ENCODE data around the gene CCSER2. TPM values are rescaled to one million over a fixed set of nuclear protein-coding genes. Genes with fewer than 3 reads are reported as not detected.
"Not testable (repeated sequence)": the region's sequence is repeated elsewhere in the genome, so short reads cannot be mapped to it uniquely, and the experiment has no call there.

CCSER2 gene
- 58.4 TPM for polyA plus RNA-seq (2013, experiment 1 of 2)
- 56.6 TPM for polyA plus RNA-seq (2013, experiment 2 of 2)

- Histone ChIP-seq H3K4me3 (ENCODE audit: insufficient read depth in 1 of 2, low read depth in 1 of 2, low read length in 2 of 2) (peak within 1 kb of the TSS; percentile 93 to 98), H2BK120ac (ENCODE audit: low read depth, low read length) (peak within 1 kb of the TSS; percentile 89), H3K18ac (ENCODE audit: low read depth in 1 of 2, low read length in 2 of 2) (peak within 1 kb of the TSS; percentile 93 to 94), H3K4ac (ENCODE audit: low read depth in 1 of 2, low read length in 2 of 2) (peak within 1 kb of the TSS in 1 of 2 experiments; percentile 13), H3K27ac (ENCODE audit: low read length, poor library complexity, severe bottlenecking) (peak within 1 kb of the TSS; percentile 34), H3K14ac (ENCODE audit: low read length in 2 of 2) (peak within 1 kb of the TSS in 1 of 2 experiments; percentile 86), H2AK5ac (ENCODE audit: low read length, severe bottlenecking) (peak within 1 kb of the TSS; percentile 46), H3K79me1 (replicated peaks; ENCODE audit: low read length, poor library complexity, severe bottlenecking) (peaks cover 2% of the 10 kb centered on the region), H4K91ac (ENCODE audit: low read length) (peak within 1 kb of the TSS; percentile 96), H3K4me2 (ENCODE audit: low read length, poor library complexity, severe bottlenecking) (peak within 1 kb of the TSS; percentile 41), H3K27me3 (ENCODE audit: control insufficient read depth in 1 of 2, insufficient read depth in 1 of 2, low read length in 2 of 2) (no peaks in the 10 kb centered on the region), H4K8ac (ENCODE audit: low read length) (peak within 1 kb of the TSS; percentile 90), H3K9me3 (ENCODE audit: control insufficient read depth, low read length) (no peaks in the 10 kb centered on the region), H2AFZ (ENCODE audit: low read depth, low read length) (peak within 1 kb of the TSS; percentile 91), H3K4me1 (ENCODE audit: control insufficient read depth, insufficient read depth, low read depth, low read length) (peaks cover 4% of the 10 kb centered on the region), H3K36me3 (ENCODE audit: control insufficient read depth in 1 of 2, insufficient read depth in 2 of 2, low read depth in 1 of 2, low read length in 2 of 2) (no peaks in the 10 kb centered on the region), H2BK5ac (ENCODE audit: low read depth, low read length, poor library complexity, severe bottlenecking) (peak within 1 kb of the TSS; percentile 61), H2BK12ac (ENCODE audit: low read length in 2 of 2) (peak within 1 kb of the TSS; percentile 46 to 75), H3K23ac (ENCODE audit: low read length in 2 of 2) (peak within 1 kb of the TSS in 1 of 2 experiments; percentile 89), H3K9ac (ENCODE audit: low read length) (peak within 1 kb of the TSS; percentile 98), H2BK15ac (ENCODE audit: low read depth, poor library complexity, severe bottlenecking) (peak within 1 kb of the TSS; percentile 94)
- WGBS: 0% methylated on average over 50 of the region's 104 CpGs
- peak; percentile 65 for DNase-seq
Observed at GRCh38 chr10:84328418-84329195, at the start of gene CCSER2. CCSER2 (plus strand) TSS chr10:84328589; CDS start chr10:84371053, 42,464 bp downstream.

GRCh38 chr10:84279876-84280475 lies 48.4 kb upstream of the CCSER2 start:
- not testable (repeated sequence) for H3K4me2 ChIP-seq (ENCODE audit: low read length, poor library complexity, severe bottlenecking); H3K23ac ChIP-seq (ENCODE audit: low read length in 2 of 2); H2BK15ac ChIP-seq (ENCODE audit: low read depth, poor library complexity, severe bottlenecking); H3K18ac ChIP-seq (ENCODE audit: low read depth in 1 of 2, low read length in 2 of 2); H3K9me3 ChIP-seq (ENCODE audit: control insufficient read depth, low read length); H3K27ac ChIP-seq (ENCODE audit: low read length, poor library complexity, severe bottlenecking); H2BK120ac ChIP-seq (ENCODE audit: low read depth, low read length); H3K79me1 ChIP-seq (replicated peaks; ENCODE audit: low read length, poor library complexity, severe bottlenecking); H2BK5ac ChIP-seq (ENCODE audit: low read depth, low read length, poor library complexity, severe bottlenecking); H4K8ac ChIP-seq (ENCODE audit: low read length); H3K27me3 ChIP-seq (ENCODE audit: control insufficient read depth in 1 of 2, insufficient read depth in 1 of 2, low read length in 2 of 2); H3K4ac ChIP-seq (ENCODE audit: low read depth in 1 of 2, low read length in 2 of 2); DNase-seq; H3K14ac ChIP-seq (ENCODE audit: low read length in 2 of 2); H4K91ac ChIP-seq (ENCODE audit: low read length); H2AK5ac ChIP-seq (ENCODE audit: low read length, severe bottlenecking); H2BK12ac ChIP-seq (ENCODE audit: low read length in 2 of 2); H3K4me3 ChIP-seq (ENCODE audit: insufficient read depth in 1 of 2, low read depth in 1 of 2, low read length in 2 of 2); H2AFZ ChIP-seq (ENCODE audit: low read depth, low read length); H3K9ac ChIP-seq (ENCODE audit: low read length); H3K36me3 ChIP-seq (ENCODE audit: control insufficient read depth in 1 of 2, insufficient read depth in 2 of 2, low read depth in 1 of 2, low read length in 2 of 2); H3K4me1 ChIP-seq (ENCODE audit: control insufficient read depth, insufficient read depth, low read depth, low read length)
- 82% methylated on average over 25 of the region's 31 CpGs for WGBS

- no peak overlapping the region for H2BK15ac ChIP-seq (ENCODE audit: low read depth, poor library complexity, severe bottlenecking)
Observed at GRCh38 chr10:84286695-84287094, 41.7 kb upstream of the CCSER2 start.

GRCh38 chr10:84288151-84288550 lies 40.2 kb upstream of the CCSER2 start:
- WGBS: 100% methylated on average over 1 of the region's 1 CpG
- no peak overlapping the region for H3K18ac ChIP-seq (ENCODE audit: low read depth in 1 of 2, low read length in 2 of 2)
- H3K9ac ChIP-seq (ENCODE audit: low read length): no peak overlapping the region
- no peak overlapping the region for H3K4me3 ChIP-seq (ENCODE audit: insufficient read depth in 1 of 2, low read depth in 1 of 2, low read length in 2 of 2)
- DNase-seq: no peak
- no peaks in the 10 kb centered on the region for H3K36me3 ChIP-seq (ENCODE audit: control insufficient read depth in 1 of 2, insufficient read depth in 2 of 2, low read depth in 1 of 2, low read length in 2 of 2)
- no peaks in the 10 kb centered on the region for H3K4me1 ChIP-seq (ENCODE audit: control insufficient read depth, insufficient read depth, low read depth, low read length)
- H2BK120ac ChIP-seq (ENCODE audit: low read depth, low read length): no peak overlapping the region
- no peak overlapping the region for H3K27ac ChIP-seq (ENCODE audit: low read length, poor library complexity, severe bottlenecking)
- peaks cover 3 to 14% of the 10 kb centered on the region in 2 experiments for H3K27me3 ChIP-seq (ENCODE audit: control insufficient read depth in 1 of 2, insufficient read depth in 1 of 2, low read length in 2 of 2)
- H2BK5ac ChIP-seq (ENCODE audit: low read depth, low read length, poor library complexity, severe bottlenecking): no peak overlapping the region
- no peak overlapping the region for H3K4me2 ChIP-seq (ENCODE audit: low read length, poor library complexity, severe bottlenecking)
- H2AFZ ChIP-seq (ENCODE audit: low read depth, low read length): no peak overlapping the region
- H4K91ac ChIP-seq (ENCODE audit: low read length): no peak overlapping the region
- H2AK5ac ChIP-seq (ENCODE audit: low read length, severe bottlenecking): no peak overlapping the region
- H3K14ac ChIP-seq (ENCODE audit: low read length in 2 of 2): no peak overlapping the region
- H3K79me1 ChIP-seq (replicated peaks; ENCODE audit: low read length, poor library complexity, severe bottlenecking): no peaks in the 10 kb centered on the region
- no peak overlapping the region for H2BK12ac ChIP-seq (ENCODE audit: low read length in 2 of 2)
- no peak overlapping the region for H3K23ac ChIP-seq (ENCODE audit: low read length in 2 of 2)
- H4K8ac ChIP-seq (ENCODE audit: low read length): no peak overlapping the region
- H3K9me3 ChIP-seq (ENCODE audit: control insufficient read depth, low read length): no peaks in the 10 kb centered on the region
- no peak overlapping the region for H2BK15ac ChIP-seq (ENCODE audit: low read depth, poor library complexity, severe bottlenecking)
- no peak overlapping the region for H3K4ac ChIP-seq (ENCODE audit: low read depth in 1 of 2, low read length in 2 of 2)

More at GRCh38 chr10:84286695-84287094, 41.7 kb upstream of the CCSER2 start:
- Histone ChIP-seq H3K4ac (ENCODE audit: low read depth in 1 of 2, low read length in 2 of 2) (no peak overlapping the region), H3K4me3 (ENCODE audit: insufficient read depth in 1 of 2, low read depth in 1 of 2, low read length in 2 of 2) (no peak overlapping the region), H2BK12ac (ENCODE audit: low read length in 2 of 2) (no peak overlapping the region), H3K27ac (ENCODE audit: low read length, poor library complexity, severe bottlenecking) (no peak overlapping the region), H2AK5ac (ENCODE audit: low read length, severe bottlenecking) (no peak overlapping the region), H4K8ac (ENCODE audit: low read length) (no peak overlapping the region), H2AFZ (ENCODE audit: low read depth, low read length) (no peak overlapping the region), H3K27me3 (ENCODE audit: control insufficient read depth in 1 of 2, insufficient read depth in 1 of 2, low read length in 2 of 2) (peaks cover 3 to 14% of the 10 kb centered on the region in 2 experiments), H2BK120ac (ENCODE audit: low read depth, low read length) (no peak overlapping the region), H3K9me3 (ENCODE audit: control insufficient read depth, low read length) (no peaks in the 10 kb centered on the region), H3K9ac (ENCODE audit: low read length) (no peak overlapping the region), H3K14ac (ENCODE audit: low read length in 2 of 2) (no peak overlapping the region), H3K36me3 (ENCODE audit: control insufficient read depth in 1 of 2, insufficient read depth in 2 of 2, low read depth in 1 of 2, low read length in 2 of 2) (no peaks in the 10 kb centered on the region), H3K18ac (ENCODE audit: low read depth in 1 of 2, low read length in 2 of 2) (no peak overlapping the region), H4K91ac (ENCODE audit: low read length) (no peak overlapping the region), H3K4me2 (ENCODE audit: low read length, poor library complexity, severe bottlenecking) (no peak overlapping the region), H3K23ac (ENCODE audit: low read length in 2 of 2) (no peak overlapping the region), H3K79me1 (replicated peaks; ENCODE audit: low read length, poor library complexity, severe bottlenecking) (no peaks in the 10 kb centered on the region), H3K4me1 (ENCODE audit: control insufficient read depth, insufficient read depth, low read depth, low read length) (no peaks in the 10 kb centered on the region), H2BK5ac (ENCODE audit: low read depth, low read length, poor library complexity, severe bottlenecking) (no peak overlapping the region)
- no peak for DNase-seq
